T-helper 1 cell (primary cell): ENCODE measurements around the gene TLE7.
A peak's percentile ranks its signal among the peaks of the same experiment; 100 is the strongest.

Experiments used
- DNase-seq, 5 donors: peaks; one replicate each; pipeline ENCODE4 v3.0.0-alpha.2; 2012 to 2020
- total RNA-seq, 4 donors: gene quantifications; one replicate each; lab custom pipeline; 2026; lab: John Stamatoyannopoulos, UW

TLE7 gene
- 0 reads per million in 4 donors for total RNA-seq

- no peak for DNase-seq
Observed at GRCh38 chr16:71442051-71442440, at the start of gene TLE7. Gene TLE7 (minus strand): TSS chr16:71442054. CDS start chr16:71433324, 8,730 bp downstream.

- DNase-seq: no peak
Observed at GRCh38 chr16:71491054-71491453, 49.2 kb upstream of the TLE7 start.

DNA sequence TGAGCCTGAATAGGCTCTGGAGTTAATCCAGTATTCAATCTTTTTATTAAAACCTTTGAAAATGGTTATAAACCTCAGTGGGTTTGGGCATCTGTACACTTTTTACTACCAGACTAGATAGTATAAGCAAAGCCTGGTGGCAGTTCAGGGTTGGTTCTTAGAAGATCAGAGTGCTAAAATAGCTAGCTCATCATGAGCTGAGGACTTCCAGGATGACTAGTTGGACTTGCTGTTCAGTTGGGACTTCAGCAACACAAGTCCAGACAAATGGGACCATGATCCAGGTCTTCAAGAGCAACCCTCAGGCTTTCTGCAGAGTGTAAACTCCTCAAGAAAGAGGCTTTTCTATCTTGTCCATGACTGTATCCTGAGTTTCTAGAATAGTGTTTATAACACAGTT, 48.5 kb upstream of the TLE7 start:
- no peak for DNase-seq

DNA sequence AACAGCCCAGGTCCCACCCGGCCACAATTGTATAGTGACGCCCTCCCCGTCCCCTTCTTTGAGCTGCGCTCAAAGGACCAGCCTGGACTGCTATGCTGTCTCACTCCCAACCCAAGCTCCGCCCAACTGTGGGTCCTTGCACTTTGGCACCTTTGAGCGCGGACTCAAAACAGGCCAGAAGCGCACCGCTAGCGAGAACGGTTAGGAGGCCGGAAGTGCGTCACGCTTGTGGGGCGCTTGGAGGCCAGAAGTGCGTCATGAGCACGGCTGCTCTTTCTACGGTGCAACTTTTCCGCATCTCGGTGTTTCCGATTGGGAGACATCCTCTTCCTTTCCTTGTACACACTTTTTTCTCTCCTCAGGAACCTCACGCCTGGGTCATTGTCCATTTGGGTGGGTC, 47.3 kb upstream of the TLE7 start, which contains the start of gene ZNF19:
Gene ZNF19 (minus strand): TSS at position 203 of the 400 bp plus-strand sequence. CDS start 7,210 bp downstream, outside the sequence.
- DNase-seq: no peak

- peak; percentile 53 to 88 (median 70) for DNase-seq
Observed at GRCh38 chr16:71484006-71484893, 42.4 kb upstream of the TLE7 start.

DNA sequence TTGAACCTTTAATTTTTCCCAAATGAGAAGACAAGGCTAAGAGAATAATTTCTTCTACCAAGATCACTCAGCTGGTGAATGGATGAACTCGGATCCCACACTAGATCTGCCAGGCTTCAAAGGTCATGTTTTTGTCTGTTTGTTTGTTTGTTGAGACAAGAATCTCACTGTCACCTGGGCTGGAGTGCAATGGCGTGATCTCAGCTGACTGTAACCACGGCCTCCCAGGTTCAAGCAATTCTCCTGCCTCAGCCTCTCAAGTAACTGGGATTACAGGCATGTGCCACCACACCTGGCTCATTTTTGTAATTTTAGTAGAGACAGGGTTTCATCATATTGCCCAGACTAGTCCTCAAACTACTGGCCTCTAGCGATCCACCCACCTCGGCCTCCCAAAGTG, 40.7 kb upstream of the TLE7 start:
- DNase-seq: no peak

- no peak for DNase-seq
Observed at GRCh38 chr16:71480956-71481355, 39.1 kb upstream of the TLE7 start.

DNA sequence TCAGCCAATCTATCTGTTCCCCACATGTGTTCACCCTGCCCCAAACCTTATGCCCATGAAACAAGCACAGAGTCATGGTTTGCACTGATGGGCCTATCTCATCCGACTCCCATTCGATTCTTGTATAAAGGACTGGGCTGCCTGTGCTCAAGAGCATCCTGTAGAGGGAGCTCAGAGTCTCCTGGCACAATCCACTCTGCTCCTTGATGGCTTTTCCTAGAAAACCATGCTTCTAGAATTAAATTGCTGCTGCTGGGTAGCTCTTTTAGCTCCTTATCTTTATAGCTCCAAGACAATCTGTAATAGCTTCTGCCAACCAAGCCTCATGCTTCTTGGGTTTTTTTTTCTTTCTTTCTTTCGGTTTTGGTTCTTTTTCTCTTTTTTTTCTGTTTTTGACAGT, 37.6 kb upstream of the TLE7 start:
- DNase-seq: no peak

GRCh38 chr16:71476457-71477124, 34.7 kb upstream of the TLE7 start:
- no peak for DNase-seq

- DNase-seq: no peak
Observed at GRCh38 chr16:71474864-71475263, 33.0 kb upstream of the TLE7 start.

DNA sequence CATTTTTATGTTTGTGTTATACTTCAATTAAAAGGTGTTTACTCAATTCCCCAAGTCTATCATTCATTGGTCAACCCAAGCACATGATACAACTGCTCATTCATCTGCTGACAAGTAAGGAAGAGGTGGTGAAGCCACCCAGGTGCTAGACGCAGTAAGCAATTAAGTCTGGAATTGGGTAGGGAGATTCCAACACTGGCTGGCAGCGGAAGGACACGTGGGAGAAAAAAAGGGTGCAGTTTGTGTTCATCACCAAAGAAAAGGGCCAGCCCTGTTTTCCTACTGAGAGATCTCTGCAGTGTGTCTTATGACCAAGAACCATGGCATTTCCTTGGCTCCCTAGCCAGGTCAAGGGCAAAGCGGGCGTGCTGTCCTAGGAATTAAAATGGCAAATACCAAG, 32.0 kb upstream of the TLE7 start:
- DNase-seq: no peak

DNA sequence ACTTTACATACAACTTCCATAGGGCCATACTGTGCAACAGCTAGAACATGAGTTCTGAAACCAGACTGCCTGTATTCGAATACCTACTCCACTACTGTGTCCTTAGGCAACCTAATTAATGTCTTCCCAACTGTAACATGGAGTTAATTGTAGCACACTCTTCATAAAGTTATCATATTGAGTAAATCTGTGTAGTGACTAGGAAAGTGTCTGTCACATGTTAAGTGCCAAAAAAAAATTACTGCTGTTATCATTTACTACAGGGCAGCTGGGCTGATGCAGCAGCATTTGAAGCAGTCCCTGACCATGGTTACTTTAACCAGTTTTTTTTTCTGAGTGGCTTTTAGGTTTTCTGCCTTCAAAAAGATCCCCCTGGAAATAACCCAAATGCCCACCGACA, 31.1 kb upstream of the TLE7 start:
- no peak for DNase-seq

DNA sequence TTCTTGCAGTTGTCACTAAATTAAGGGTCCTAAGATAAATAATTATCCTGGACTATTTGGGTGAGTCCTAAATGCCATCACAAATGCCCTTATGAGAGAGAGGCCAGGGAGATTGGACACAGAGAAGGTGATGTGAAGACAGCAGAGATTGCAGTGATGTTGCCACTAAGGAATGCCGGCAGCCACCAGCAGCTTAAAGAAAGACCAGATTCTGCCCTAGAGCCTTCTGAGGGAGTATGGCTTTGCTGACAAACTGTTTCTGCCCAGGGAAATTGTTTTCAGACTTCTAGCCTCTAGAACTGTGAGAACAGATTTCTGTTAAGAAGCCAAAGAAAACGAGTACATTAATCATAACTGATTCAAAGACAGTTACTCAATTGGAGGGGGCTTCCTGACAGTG, 30.2 kb upstream of the TLE7 start:
- no peak for DNase-seq

- peak in 4 of 5 donors; percentile 21 to 53 (median 36) for DNase-seq
Observed at GRCh38 chr16:71467810-71468209, 26.0 kb upstream of the TLE7 start.

DNA sequence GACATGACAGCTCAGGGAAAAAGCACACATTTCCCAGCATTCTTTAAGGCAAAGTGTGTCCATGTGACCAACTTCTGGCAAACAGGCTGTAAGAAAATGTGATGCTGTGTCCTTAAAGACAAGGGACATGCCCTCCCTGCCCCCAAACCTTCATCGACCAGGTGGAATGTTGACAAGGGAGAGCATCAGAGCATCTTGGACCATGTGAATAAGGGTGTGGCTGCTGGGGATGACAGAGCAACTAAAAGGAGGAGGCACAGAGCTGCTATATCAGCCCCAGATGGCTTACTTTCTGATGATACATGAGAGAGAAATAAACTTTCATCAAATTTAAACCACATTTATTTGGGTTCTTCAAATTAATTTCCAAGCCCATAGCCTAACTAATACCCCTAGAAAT, 22.4 kb upstream of the TLE7 start:
- no peak for DNase-seq

- peak; percentile 50 to 79 (median 66) for DNase-seq
Observed at GRCh38 chr16:71461686-71462648, 20.1 kb upstream of the TLE7 start, which contains the start of gene ZNF23. Gene ZNF23 (minus strand): TSS chr16:71462247. CDS start chr16:71456796, 5,451 bp downstream.

DNA sequence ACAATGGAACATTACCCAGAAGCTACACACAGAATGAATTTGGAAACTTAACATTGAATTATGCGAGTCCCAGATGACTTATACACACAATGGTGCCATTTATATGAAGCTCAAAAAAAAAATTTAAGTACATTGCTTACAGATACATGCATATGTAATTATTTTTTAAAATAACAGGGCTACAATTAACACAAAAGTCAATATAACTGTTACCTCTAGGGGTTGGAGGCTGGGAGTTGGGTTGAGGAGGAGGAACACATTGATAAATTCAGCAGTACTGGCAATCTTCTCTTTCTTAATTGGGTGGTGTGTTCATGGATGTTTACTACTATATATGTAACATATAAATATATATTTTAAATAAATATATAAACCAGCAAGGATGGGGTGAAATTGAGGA, 19.1 kb upstream of the TLE7 start:
- no peak for DNase-seq

GRCh38 chr16:71460236-71460635, 18.4 kb upstream of the TLE7 start:
- DNase-seq: no peak

DNA sequence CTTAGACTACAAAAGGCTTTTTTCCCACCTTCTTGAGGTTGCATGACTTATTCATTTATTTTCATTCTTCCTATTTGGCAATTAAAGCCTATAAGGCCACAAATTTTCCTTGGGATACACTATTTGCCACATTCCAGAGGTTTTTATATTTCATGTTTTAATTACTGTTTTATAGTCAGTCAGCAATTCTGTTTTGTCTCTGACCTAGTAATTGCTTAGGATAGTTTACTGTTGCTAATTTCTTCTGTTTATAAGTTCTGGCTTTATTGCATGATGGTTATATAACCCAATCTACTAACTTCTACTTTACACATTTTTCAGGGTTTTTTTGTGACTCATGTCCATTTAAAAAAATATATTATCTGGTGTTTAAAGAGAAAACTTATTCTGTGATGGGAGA, 17.7 kb upstream of the TLE7 start:
- DNase-seq: no peak

GRCh38 chr16:71456801-71457200, 14.9 kb upstream of the TLE7 start:
- no peak for DNase-seq

GRCh38 chr16:71453036-71453435, 11.2 kb upstream of the TLE7 start:
- no peak for DNase-seq

DNA sequence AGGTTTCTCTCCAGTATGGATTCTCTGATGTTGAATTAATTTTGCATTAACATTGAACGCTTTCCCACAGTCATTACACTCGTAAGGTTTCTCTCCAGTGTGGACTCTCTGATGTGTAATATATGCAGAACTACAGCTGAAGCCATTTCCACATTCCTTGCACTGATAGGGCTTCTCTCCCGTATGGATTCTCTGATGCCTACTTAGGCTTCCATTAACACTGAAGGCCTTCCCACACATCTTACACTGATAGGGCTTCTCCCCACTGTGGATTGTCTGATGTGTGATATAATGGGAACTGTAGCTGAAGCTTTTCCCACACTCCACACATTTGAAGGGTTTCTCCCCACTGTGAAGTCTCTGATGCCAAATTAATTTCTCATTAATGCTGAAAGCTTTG, 7.2 kb upstream of the TLE7 start:
- no peak for DNase-seq
